Measurements from ENCODE around the gene AAMP.

AAMP gene

DNA sequence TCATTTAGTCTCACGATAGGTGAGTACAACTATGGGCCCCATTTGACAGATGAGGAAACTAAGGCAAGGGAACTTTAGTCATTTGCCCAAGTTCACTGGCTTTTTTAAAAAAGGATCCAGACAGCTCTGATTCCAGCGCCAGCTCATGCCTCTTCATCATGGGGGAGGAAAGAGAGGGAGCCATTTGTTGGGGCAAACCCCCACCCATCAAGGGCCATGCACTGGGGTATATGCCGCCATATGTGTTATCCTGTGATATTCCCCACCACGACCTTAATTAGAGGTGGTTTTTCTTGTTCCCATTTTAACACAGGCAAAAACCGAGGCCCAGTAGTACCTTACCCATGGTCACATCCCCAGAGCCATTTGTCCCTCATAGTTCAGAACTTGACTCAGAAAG lies 9.8 kb downstream of the AAMP start:
- Histone ChIP-seq H3K4me3 (ENCODE audit: low read length in 2 of 2) (no peak overlapping the region), H3K9ac (ENCODE audit: low read depth in 1 of 2, low read length in 2 of 2) (no peak overlapping the region), H3K9me3 (ENCODE audit: control insufficient read depth in 2 of 2, low read length in 2 of 2) (no peaks in the 10 kb centered on the region), H3K27me3 (ENCODE audit: control insufficient read depth in 2 of 2, insufficient read depth in 2 of 2, low read length in 2 of 2) (no peaks in the 10 kb centered on the region), H3K27ac (ENCODE audit: low read depth in 2 of 2, low read length in 2 of 2) (peak overlapping the region; percentile 67 to 70), H3K36me3 (ENCODE audit: control insufficient read depth in 2 of 2, insufficient read depth in 2 of 2, low read length in 2 of 2) (peaks cover 16 to 26% of the 10 kb centered on the region in 2 donors), H3K4me1 (ENCODE audit: control insufficient read depth in 2 of 2, insufficient read depth in 2 of 2, low read length in 2 of 2) (peaks cover 48 to 53% of the 10 kb centered on the region in 2 donors)

DNA sequence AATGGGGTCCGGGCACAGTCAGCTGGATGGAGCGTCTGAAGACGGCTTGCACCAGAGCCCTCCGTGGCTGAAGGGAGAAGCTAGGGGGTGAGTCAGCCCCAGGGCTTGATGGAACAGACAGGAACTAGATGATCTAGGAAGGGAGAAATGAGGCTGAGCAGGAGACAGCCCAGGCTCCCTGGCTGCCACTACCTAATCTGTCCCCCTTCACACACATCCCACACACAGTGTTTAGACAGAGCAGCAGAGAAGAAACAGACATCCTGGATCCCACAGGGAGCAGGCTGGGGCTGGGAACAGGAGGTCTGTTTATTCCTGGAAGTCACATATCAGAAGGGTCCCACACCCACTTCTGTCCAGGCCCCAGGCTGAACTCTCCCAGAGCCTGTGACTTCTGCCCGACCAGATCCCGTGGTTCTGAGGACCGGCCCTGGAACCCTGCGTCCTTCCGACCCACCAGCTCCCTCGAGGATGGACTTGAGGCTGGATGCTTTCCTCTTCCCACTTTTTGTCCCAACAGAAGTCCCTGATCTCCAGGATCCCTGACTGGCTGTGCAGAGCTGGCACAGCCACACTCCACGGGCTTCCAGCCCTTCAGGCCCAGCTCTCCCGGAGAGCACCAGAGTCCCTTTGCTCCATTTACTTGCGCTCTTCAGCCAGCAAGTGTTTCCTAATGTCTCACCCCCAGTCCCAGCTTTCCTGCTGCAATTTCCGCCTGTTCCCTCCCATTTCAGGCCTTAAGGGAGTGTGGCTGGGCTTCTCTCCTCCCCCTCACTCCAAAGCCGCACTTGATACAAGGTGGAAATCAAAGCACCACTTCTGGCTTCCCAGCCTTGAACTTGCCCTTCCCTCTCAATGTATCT lies 10.6 kb downstream of the AAMP start:
- Histone ChIP-seq H3K4me1 (ENCODE audit: control insufficient read depth in 2 of 2, insufficient read depth in 2 of 2, low read length in 2 of 2) (peaks cover 40 to 44% of the 10 kb centered on the region in 2 donors), H3K4me3 (ENCODE audit: low read length in 2 of 2) (no peak overlapping the region), H3K9me3 (ENCODE audit: control insufficient read depth in 2 of 2, low read length in 2 of 2) (no peaks in the 10 kb centered on the region), H3K36me3 (ENCODE audit: control insufficient read depth in 2 of 2, insufficient read depth in 2 of 2, low read length in 2 of 2) (peaks cover 22 to 27% of the 10 kb centered on the region in 2 donors), H3K27ac (ENCODE audit: low read depth in 2 of 2, low read length in 2 of 2) (peak overlapping the region; percentile 67 to 70), H3K27me3 (ENCODE audit: control insufficient read depth in 2 of 2, insufficient read depth in 2 of 2, low read length in 2 of 2) (no peaks in the 10 kb centered on the region), H3K9ac (ENCODE audit: low read depth in 1 of 2, low read length in 2 of 2) (no peak overlapping the region)

DNA sequence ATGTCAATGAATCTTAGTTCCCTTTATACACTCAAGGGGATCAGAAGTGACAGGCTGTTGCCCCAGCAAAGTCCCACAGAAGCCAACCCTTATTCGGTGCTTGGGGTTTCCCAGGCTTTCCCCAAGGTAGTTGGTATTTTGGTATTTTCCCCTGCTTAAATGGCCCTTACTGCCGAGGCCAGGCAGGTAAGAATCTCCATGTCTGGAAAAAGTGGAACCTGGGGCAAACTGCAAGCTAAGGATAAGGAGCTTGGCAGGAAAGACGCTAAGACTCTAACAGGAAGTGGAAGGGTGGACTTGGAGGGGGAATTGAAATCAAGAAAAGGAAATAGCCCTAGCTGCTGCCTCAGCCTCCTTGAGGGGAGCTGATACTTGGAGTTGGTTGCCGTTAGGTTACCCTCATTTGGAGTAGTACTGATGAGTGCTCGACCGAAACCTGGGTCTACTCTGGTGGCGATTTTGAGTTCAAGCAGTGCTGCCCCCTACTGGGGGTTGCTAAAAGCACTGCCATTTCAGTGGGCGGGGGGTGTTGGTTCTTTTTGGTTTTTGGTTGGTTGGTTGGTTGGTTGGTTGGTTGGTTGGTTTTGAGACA lies 12.5 kb downstream of the AAMP start:
- Histone ChIP-seq H3K4me1 (ENCODE audit: control insufficient read depth in 2 of 2, insufficient read depth in 2 of 2, low read length in 2 of 2) (peaks cover 23 to 26% of the 10 kb centered on the region in 2 donors), H3K36me3 (ENCODE audit: control insufficient read depth in 2 of 2, insufficient read depth in 2 of 2, low read length in 2 of 2) (peaks cover 35 to 42% of the 10 kb centered on the region in 2 donors), H3K9me3 (ENCODE audit: control insufficient read depth in 2 of 2, low read length in 2 of 2) (no peaks in the 10 kb centered on the region), H3K4me3 (ENCODE audit: low read length in 2 of 2) (no peak overlapping the region), H3K9ac (ENCODE audit: low read depth in 1 of 2, low read length in 2 of 2) (no peak overlapping the region), H3K27ac (ENCODE audit: low read depth in 2 of 2, low read length in 2 of 2) (peak overlapping the region in 1 of 2 donors; percentile 17), H3K27me3 (ENCODE audit: control insufficient read depth in 2 of 2, insufficient read depth in 2 of 2, low read length in 2 of 2) (no peaks in the 10 kb centered on the region)

DNA sequence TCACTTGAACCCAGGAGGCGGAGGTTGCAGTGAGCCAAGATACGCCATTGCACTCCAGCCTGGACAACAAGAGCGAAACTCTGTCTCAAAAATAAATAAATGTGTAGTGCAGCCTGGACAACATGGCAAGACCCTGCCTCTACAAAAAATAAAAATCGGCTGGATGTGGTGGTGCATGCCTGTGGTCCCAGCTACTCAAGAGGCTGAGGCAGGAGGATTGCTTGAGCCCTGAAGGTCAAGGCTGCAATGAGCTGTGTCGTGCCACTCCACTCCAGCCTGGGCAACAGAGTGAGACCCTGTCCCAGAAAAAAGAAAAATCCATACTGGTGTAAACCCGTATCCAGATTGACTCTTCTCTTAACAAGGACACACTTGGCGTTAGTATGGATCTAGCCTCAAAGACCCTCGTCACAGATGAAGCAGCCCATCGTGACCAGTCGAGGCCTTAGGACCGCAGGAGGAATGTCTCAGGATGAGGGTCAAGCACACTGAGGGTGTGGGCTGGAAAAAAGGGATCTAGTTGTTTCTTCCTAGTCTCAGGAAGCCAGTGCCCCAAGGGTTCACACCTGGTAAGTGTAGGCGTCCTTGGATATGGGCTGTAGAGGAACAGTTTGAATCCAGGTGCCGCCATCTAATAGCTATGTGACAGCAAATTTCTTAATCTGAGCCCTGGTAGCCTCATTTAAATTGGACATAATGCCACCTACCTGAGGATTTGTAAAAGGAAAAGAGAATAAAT lies 13.2 kb downstream of the AAMP start:
- peak overlapping the region in 1 of 2 donors; percentile 17 for H3K27ac ChIP-seq (ENCODE audit: low read depth in 2 of 2, low read length in 2 of 2)
- no peaks in the 10 kb centered on the region for H3K27me3 ChIP-seq (ENCODE audit: control insufficient read depth in 2 of 2, insufficient read depth in 2 of 2, low read length in 2 of 2)
- H3K36me3 ChIP-seq (ENCODE audit: control insufficient read depth in 2 of 2, insufficient read depth in 2 of 2, low read length in 2 of 2), result peaks cover 41 to 49% of the 10 kb centered on the region in 2 donors
- no peak overlapping the region for H3K9ac ChIP-seq (ENCODE audit: low read depth in 1 of 2, low read length in 2 of 2)
- peaks cover 18 to 19% of the 10 kb centered on the region in 2 donors for H3K4me1 ChIP-seq (ENCODE audit: control insufficient read depth in 2 of 2, insufficient read depth in 2 of 2, low read length in 2 of 2)
- H3K9me3 ChIP-seq (ENCODE audit: control insufficient read depth in 2 of 2, low read length in 2 of 2), result no peaks in the 10 kb centered on the region
- no peak overlapping the region for H3K4me3 ChIP-seq (ENCODE audit: low read length in 2 of 2)

DNA sequence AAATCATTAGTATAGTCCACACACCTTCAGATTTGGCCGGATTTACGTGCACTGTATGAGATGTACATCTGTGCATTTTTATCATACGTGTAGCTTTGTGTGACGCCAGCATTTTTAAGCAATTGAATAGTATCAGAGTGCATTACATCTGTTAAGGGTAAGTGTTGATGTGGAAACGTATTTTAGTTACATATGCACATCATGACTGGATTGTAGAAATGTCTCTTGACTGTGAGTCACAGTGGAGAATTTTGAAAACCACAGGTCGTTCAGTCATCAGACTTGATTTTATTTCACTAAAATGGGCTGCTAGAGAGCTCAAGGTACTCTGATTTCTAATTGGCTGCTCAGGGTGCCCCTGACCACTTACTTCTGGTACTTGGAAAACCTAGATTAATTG lies 14.5 kb downstream of the AAMP start:
- H3K36me3 ChIP-seq (ENCODE audit: control insufficient read depth in 2 of 2, insufficient read depth in 2 of 2, low read length in 2 of 2), result peaks cover 49 to 62% of the 10 kb centered on the region in 2 donors
- H3K4me3 ChIP-seq (ENCODE audit: low read length in 2 of 2), result no peak overlapping the region
- no peak overlapping the region for H3K9ac ChIP-seq (ENCODE audit: low read depth in 1 of 2, low read length in 2 of 2)
- no peaks in the 10 kb centered on the region for H3K9me3 ChIP-seq (ENCODE audit: control insufficient read depth in 2 of 2, low read length in 2 of 2)
- H3K27me3 ChIP-seq (ENCODE audit: control insufficient read depth in 2 of 2, insufficient read depth in 2 of 2, low read length in 2 of 2), result no peaks in the 10 kb centered on the region
- H3K4me1 ChIP-seq (ENCODE audit: control insufficient read depth in 2 of 2, insufficient read depth in 2 of 2, low read length in 2 of 2), result peaks cover 9 to 10% of the 10 kb centered on the region in 2 donors
- no peak overlapping the region for H3K27ac ChIP-seq (ENCODE audit: low read depth in 2 of 2, low read length in 2 of 2)

DNA sequence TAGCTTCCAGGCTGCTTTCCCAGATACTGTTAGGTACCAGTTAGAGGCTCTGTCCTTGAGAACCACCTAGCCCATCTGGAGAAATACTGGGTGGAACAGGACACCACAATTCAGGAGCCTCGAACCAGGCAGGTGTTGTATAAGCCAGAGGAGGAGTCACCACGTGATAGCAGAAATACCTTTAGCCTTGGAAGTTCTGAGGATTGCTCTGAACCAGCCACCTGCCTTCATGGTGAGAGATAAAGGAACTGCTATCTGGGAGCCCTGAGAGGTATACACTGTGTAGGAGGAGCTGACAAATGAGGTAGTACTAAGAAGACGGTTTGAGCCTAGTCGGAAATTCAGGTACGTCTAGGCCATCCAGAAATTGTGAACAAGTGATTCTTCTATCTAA lies 16.7 kb downstream of the AAMP start:
- H3K4me1 ChIP-seq (ENCODE audit: control insufficient read depth in 2 of 2, insufficient read depth in 2 of 2, low read length in 2 of 2), result no peaks in the 10 kb centered on the region
- no peak overlapping the region for H3K4me3 ChIP-seq (ENCODE audit: low read length in 2 of 2)
- no peaks in the 10 kb centered on the region for H3K27me3 ChIP-seq (ENCODE audit: control insufficient read depth in 2 of 2, insufficient read depth in 2 of 2, low read length in 2 of 2)
- no peaks in the 10 kb centered on the region for H3K9me3 ChIP-seq (ENCODE audit: control insufficient read depth in 2 of 2, low read length in 2 of 2)
- no peak overlapping the region for H3K9ac ChIP-seq (ENCODE audit: low read depth in 1 of 2, low read length in 2 of 2)
- H3K36me3 ChIP-seq (ENCODE audit: control insufficient read depth in 2 of 2, insufficient read depth in 2 of 2, low read length in 2 of 2), result peaks cover 70 to 81% of the 10 kb centered on the region in 2 donors
- H3K27ac ChIP-seq (ENCODE audit: low read depth in 2 of 2, low read length in 2 of 2), result no peak overlapping the region

DNA sequence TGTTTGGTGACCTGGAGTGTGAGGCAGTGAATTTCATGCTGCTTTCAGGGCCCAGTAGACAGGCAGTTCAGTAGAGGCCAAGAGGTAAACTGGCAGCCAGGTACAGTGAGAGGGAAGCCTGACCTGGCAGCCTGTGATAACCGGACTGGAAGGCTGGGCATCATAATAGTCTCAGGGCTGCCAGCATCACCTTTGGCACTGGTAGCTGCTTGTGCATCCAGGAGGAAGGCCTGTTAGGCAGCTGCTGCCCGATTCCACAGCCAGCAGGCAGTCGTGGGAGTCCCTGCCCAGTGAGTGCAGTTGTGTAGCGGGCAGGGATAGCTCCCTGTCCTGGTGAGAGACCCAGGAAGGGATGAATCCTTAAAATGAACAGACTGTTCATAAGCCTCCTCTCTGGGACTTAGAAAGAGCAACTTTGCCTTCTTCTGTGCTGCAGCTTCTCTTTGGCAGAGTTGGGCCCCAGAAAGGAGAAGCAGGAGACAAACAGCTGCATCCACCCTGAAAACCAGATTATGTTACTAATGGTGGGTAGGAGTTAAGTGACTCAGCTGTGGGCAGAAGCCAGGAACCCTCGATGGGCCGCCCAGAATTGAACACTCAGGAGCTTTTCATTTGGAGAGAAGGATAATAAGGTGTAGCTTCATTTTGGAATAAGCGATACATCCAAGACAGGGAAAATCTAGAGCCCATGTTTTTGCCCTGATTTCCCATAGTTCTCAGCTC lies 17.3 kb downstream of the AAMP start:
- no peaks in the 10 kb centered on the region for H3K4me1 ChIP-seq (ENCODE audit: control insufficient read depth in 2 of 2, insufficient read depth in 2 of 2, low read length in 2 of 2)
- H3K27me3 ChIP-seq (ENCODE audit: control insufficient read depth in 2 of 2, insufficient read depth in 2 of 2, low read length in 2 of 2), result no peaks in the 10 kb centered on the region
- no peak overlapping the region for H3K9ac ChIP-seq (ENCODE audit: low read depth in 1 of 2, low read length in 2 of 2)
- no peak overlapping the region for H3K27ac ChIP-seq (ENCODE audit: low read depth in 2 of 2, low read length in 2 of 2)
- H3K9me3 ChIP-seq (ENCODE audit: control insufficient read depth in 2 of 2, low read length in 2 of 2), result no peaks in the 10 kb centered on the region
- peaks cover 74 to 87% of the 10 kb centered on the region in 2 donors for H3K36me3 ChIP-seq (ENCODE audit: control insufficient read depth in 2 of 2, insufficient read depth in 2 of 2, low read length in 2 of 2)
- no peak overlapping the region for H3K4me3 ChIP-seq (ENCODE audit: low read length in 2 of 2)

DNA sequence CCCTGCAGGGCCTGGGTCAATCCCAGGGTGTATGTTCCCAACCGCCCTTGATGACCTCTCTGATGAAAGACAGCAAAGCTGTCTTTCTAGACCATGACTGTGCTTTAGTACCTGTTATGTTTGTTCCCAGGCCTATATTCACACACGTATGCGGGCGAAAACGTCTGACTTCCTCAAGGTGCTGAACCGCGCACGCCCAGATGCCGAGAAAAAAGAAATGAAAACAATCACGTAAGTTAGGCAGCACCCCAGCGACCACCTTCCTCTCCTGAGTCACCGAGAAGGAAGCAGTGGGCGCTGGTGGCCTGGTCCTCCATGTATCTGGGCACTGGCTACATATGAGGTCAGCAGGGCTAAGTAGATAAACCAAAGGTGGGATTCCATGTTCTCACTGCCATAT lies 20.2 kb downstream of the AAMP start:
- H3K4me3 ChIP-seq (ENCODE audit: low read length in 2 of 2), result no peak overlapping the region
- peaks cover 85 to 92% of the 10 kb centered on the region in 2 donors for H3K36me3 ChIP-seq (ENCODE audit: control insufficient read depth in 2 of 2, insufficient read depth in 2 of 2, low read length in 2 of 2)
- H3K9me3 ChIP-seq (ENCODE audit: control insufficient read depth in 2 of 2, low read length in 2 of 2), result no peaks in the 10 kb centered on the region
- H3K4me1 ChIP-seq (ENCODE audit: control insufficient read depth in 2 of 2, insufficient read depth in 2 of 2, low read length in 2 of 2), result no peaks in the 10 kb centered on the region
- H3K27ac ChIP-seq (ENCODE audit: low read depth in 2 of 2, low read length in 2 of 2), result no peak overlapping the region
- no peaks in the 10 kb centered on the region for H3K27me3 ChIP-seq (ENCODE audit: control insufficient read depth in 2 of 2, insufficient read depth in 2 of 2, low read length in 2 of 2)
- H3K9ac ChIP-seq (ENCODE audit: low read depth in 1 of 2, low read length in 2 of 2), result no peak overlapping the region

DNA sequence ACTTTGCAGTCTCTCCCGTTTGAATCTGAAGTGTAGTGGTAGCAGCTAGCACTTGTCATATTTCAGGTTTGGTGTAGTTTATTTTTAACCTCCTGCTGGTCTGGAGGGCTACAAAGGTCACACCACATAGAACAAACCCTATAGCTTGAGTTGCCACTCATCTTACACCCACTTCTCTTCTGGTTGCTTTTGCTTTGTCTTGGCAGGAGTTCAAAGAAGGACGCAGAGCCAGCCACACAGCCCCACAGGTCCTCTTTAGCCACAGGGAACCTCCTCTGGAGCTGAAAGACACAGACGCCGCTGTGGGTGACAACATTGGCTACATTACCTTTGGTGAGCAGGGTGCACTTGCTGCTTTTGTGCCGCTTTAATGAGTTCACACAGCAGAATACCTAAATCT lies 24.7 kb downstream of the AAMP start:
- H3K9ac ChIP-seq (ENCODE audit: low read depth in 1 of 2, low read length in 2 of 2), result no peak overlapping the region
- no peaks in the 10 kb centered on the region for H3K4me1 ChIP-seq (ENCODE audit: control insufficient read depth in 2 of 2, insufficient read depth in 2 of 2, low read length in 2 of 2)
- H3K27ac ChIP-seq (ENCODE audit: low read depth in 2 of 2, low read length in 2 of 2), result no peak overlapping the region
- no peaks in the 10 kb centered on the region for H3K9me3 ChIP-seq (ENCODE audit: control insufficient read depth in 2 of 2, low read length in 2 of 2)
- H3K36me3 ChIP-seq (ENCODE audit: control insufficient read depth in 2 of 2, insufficient read depth in 2 of 2, low read length in 2 of 2), result peaks cover 67 to 88% of the 10 kb centered on the region in 2 donors
- H3K27me3 ChIP-seq (ENCODE audit: control insufficient read depth in 2 of 2, insufficient read depth in 2 of 2, low read length in 2 of 2), result no peaks in the 10 kb centered on the region
- H3K4me3 ChIP-seq (ENCODE audit: low read length in 2 of 2), result no peak overlapping the region
